ENCODE results near the gene ABCC2.
"Not testable (repeated sequence)": the region's sequence is repeated elsewhere in the genome, so short reads cannot be mapped to it uniquely, and the experiment has no call there.

Gene ABCC2

DNA sequence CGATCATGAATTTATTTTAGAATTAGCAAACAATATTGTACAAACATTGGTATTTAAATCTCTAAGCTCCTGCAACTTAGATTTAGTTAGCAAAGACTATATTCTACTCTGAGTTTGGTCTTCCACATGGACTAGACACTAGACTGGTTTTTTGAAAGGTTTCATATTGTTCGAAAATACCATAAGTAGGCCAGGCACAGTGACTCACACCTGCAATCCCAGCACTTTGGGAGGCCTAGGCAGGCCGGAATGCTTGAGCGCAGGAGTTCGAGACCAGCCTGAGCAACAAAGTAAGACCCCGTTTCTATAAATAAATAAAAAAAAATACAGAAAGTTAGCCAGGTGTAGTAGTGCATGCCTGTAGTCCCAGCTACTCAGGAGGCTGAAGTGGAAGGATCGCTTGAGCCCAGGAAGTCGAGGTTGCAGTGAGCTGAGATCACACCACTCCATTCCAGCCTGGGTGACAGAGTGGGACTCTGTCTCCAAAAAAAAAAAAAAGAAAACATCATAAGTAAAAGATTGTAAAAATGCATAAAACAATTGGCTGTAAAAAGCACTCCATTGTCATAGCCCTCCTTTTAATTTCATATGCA, 73.1 kb downstream of the ABCC2 start:
- no peak for DNase-seq

DNA sequence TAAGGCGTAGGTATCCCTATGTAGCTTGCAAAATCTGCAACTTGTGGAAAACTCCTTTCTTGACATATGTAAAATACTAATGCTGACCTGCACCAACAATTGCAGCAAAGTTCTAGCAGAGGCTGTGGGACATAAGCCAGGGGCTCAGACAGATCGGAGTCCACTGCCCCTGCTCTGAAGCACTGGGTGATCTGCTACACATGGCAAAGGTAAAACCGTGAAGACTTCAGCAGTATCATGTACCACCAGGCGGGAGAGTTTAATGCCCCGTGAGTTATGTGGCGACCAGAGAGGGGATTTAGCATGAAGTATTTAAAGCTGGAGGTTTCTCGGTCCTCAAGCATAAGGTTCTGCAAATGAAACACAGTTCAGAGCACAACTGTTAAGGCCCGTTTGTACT, 76.4 kb downstream of the ABCC2 start:
- DNase-seq: no peak

DNA sequence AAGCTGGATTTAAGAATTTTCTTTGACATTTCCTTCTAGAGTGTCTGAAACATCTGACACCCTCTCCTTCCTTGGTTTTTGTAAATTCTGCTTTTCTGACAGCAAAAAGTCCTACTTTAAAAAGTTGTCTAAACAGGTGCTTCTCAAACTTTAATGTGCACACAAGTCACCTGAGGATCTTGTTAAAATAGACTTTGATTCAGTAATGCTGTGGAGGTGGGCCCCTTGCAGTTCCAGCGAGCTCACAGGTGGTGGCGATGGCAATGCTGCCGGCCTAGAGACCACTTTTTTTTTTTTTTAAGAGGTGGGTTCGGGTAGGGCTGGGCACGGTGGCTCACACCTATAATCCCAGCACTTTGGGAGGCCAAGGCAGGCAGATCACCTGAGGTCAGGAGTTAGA, 77.1 kb downstream of the ABCC2 start:
- no peak for DNase-seq

DNA sequence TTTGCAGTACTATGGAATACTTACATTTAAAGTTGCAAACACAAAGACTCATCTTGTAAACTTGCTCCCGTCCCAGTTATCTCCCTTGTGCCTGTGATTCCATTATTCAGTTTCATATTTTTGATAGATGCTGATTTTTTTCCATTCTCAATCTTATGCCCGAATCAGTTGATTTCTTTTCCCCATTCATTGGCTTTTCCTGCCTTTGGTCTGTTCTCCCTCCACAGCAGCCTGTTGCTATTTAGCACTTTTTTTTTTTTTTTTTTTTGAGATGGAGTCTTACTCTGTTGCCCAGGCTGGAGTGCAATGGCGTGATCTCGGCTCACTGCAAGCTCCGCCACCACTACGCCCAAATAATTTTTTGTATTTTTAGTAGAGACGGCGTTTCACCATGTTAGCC, 78.0 kb downstream of the ABCC2 start:
- DNase-seq: no peak

DNA sequence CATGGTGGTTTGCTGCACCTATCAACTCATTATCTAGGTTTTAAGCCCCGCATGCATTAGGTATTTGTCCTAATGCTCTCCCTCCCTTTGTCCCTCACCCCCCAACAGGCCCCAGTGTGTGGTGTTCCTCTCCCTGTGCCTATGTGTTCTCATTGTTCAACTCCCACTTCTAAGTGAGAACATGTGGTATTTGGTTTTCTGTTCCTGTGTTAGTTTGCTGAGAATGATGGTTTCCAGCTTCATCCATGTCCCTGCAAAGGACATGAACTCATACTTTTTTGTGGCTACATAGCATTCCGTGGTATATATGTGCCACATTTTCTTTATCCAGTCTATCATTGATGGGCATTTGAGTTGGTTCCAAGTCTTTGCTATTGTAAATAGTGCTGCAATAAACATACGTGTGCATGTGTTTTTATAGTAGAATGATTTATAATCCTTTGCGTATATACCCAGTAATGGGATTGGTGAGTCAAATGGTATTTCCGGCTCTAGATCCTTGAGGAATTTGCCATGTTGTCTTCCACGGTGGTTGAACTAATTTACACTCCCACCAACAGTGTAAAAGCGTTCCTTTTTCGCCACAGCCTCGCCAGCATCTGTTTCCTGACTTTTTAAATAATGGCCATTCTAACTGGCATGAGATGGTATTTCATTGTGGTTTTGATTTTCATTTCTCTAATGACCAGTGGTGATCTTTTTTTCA, 81.2 kb downstream of the ABCC2 start:
- DNase-seq: not testable (repeated sequence)

DNA sequence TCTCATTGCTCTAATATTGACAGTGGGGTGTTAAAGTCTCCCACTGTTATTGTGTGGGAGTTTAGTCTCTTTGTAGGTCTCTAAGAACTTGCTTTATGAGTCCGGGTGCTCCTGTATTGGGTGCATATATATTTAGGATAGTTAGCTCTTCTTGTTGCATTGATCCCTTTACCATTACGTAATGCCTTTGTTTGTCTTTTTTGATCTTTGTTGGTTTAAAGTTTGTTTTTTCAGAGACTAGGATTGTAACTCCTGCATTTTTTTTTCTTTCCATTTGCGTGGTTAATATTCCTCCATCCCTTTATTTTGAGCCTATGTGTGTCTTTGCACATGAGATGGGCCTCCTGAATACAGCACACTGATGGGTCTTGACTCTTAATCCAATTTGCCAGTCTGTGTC, 84.8 kb downstream of the ABCC2 start:
- DNase-seq: not testable (repeated sequence)

DNA sequence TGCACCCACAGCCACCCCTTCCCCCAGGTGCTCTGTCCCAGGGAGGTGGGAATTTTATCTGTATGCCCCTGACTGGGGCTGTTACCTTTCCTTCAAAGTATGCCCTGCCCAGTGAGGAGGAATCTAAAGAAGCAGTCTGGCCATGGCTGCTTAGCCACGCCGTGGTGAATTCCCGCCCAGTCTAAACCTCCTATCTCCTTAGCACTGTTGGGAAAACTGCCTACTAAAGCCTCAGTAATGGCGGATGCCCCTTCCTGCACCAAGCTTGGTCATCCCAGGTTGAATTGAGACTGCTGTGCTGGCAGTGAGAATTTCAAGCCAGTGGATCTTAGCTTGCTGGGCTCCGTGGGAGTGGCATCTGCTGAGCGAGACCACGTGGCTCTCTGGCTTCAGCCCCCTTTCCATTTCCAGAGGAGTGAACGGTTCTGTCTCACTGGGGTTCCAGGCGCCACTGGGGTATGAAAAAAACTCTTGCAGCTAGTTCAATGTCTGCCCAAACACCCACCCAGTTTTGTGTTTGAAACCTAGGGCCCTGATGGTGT, 87.2 kb downstream of the ABCC2 start:
- no peak for DNase-seq

DNA sequence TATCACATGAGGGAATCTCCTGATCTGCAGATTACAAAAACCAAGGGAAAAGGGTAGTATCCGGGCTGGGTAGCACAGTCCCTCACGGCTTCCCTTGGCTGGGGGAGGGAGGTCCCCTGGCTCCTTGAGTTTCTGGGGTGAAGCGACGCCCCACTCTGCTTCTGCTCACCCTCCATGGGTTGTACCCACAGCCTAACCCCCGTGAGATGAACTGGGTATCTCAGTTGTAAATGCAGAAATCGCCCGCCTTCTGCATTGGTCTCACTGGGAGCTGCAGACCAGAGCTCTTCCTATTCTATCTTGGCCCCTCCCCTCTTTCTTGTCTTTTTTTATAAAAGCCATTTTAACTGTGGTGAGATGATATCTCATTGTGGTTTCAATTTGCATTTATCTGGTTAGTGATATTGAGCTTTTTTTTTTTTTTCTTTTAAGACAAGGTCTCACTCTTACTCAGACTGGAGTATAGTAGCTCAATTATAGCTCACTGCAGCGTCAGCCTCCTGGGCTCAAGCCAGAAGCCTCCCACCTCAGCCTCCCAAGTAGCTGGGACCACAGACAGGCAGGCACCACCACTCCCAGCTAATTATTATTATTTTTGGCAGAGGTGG, 87.8 kb downstream of the ABCC2 start:
- peak; percentile 46 for DNase-seq

DNA sequence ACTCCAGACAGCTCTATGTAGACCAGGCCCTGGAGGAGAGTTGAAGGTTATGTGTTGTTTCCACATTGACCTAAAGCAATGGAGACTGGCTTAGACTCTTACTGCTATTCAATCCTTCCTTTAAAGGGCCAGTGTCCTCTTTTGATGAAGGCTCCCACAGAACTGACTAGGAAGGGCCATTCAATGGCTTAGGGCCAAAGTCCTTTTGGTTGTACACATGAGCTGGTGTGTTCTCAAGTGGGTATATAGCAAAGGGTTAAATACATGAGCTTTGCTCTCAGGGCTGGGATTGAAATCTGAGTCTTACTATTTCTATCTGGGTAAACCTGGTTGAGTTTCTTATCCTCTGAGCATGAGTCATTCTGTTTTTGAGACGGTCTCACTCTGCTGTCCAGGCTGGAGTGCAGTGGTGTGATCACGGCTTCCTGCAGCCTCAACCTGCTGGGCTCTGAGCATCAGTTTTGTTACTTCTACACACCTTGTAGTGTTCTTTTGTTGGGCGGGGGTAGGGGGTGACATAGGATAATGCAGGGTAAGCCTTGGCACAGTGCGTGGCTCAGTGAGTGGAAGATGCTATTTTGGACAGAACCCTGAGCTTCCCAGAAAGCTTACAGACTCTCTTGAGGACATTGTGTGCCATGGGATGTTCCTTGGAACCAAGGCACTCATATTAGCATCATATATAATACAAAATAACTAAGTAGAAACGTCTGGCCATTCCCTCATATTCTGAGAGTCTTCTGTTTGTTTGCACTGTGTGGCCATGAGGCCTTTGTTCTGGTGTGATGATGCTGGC, 90.1 kb downstream of the ABCC2 start:
- DNase-seq: no peak

DNA sequence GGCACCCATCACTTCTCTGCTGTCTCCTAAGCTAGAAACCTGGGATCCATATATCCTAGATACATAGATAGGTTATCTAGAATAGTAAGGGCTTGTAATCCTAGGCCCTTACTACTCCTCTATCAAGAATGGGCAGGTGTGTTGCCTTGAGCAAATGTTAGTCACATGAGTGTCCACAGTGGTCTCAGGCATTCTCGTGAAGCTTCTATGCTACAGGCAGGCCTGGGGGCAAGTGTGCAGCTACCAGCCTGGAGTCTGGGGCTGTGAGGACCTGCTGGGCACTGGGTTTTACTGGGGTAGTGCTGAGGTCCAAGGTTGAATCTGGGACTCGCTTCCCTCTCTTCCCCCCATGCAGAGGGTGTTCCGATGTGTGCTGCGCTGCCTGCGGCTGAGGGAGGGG, 91.4 kb downstream of the ABCC2 start:
- DNase-seq: no peak

DNA sequence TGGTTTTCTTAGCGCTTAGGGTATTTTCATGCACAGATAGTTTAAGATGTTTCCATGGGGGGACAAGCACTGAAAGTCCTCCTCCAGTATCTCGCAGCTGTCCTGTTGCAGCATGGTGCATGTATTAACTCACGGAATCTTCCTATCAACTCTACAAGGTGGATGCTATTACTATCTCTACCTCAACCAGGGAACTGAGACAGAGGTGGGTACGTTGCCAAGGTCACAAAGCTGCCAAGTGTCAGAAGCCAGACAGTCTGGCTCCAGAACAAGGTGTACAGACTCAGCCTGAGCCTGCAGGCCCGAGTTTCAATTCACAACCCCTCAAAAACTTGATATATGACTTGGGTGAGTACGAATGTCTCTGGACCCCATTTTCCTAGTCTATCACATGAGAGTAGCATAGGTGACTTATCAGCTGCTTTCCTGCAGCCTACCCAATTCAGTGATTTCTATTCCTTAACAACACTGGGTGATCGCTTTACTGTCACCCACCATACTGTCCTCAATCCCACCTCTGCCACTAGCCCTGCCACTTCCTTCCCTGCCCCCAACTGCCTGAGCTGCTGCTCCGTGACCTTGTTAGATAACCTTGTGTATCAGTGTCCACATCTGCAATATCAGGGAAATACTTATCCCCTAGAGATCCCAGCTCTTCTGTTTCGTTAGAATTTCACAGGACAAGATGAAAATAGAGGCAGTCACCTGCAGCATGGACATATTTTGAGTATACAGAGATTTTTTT, 92.1 kb downstream of the ABCC2 start:
- no peak for DNase-seq

DNA sequence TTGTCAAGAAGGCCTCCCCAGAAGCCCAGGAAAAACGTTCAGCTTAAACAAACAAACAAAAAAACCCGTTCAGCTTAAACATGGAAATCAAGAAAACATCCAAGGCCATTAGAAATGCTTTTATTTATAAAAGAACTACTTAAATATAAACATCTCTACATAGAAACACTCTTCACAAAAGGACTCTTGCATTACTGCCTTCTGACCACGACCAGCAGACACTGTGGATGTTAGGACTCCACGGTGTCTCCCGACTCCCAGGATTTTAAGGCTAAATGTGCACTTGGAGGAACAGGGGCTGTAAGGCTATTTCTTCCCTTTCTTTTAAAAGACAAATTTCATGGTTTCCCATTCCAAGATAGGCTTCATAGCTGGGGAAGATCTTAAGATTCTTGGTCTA, 93.0 kb downstream of the ABCC2 start:
- no peak for DNase-seq

DNA sequence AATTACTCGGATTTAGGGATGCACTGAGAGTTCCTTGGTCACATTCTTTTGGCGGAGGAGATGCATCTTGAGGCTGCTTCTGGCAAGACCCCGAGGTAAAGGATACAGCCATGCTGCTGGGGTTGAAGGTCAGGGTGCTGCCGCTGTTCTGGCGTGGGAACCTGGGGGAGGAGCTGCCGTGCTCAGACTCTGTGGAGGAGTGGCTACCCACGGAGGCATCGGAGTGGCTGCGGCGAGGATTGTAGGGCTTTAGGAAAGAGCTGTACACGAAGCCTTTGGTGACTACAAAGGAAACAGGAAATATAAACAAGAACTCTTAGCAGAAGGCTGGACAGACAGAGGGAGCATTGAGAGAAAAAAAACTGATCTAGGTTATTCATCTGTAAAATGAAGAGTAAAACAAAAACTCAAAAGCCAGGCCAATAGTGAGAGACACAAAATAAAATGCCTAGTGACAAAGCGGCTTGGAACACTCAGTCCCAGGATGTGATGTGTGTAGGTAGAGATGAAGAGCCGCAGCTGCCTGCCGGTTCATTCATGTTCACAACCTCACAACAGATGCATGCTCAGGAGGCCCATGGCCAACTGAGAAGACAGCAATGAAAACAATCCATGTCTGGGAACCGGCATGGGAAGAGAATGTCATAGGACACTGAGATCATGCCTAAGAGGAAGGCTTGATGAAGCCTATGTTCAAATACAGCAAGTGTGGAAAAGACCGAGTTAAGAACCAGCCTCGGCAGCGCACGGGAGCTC, 97.8 kb downstream of the ABCC2 start:
- no peak for DNase-seq

DNA sequence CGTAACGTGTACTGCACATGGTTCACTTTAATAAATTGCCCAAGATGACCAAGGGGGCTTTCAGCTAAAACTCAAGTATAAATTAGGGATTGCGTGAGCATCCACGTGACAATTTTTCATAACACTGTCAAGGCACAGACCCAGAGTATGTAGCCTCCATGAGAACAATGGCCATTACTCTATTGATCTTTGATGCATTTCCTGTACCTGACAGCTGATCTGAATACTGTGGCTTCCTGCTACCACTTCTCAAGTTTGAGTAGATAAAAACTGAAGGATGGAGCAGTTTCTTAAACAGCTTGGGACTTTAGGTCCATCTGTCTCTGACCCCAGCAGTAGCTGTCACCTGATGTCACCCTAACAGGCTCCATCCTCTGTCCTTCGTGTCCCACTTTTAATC, 98.9 kb downstream of the ABCC2 start:
- no peak for DNase-seq

DNA sequence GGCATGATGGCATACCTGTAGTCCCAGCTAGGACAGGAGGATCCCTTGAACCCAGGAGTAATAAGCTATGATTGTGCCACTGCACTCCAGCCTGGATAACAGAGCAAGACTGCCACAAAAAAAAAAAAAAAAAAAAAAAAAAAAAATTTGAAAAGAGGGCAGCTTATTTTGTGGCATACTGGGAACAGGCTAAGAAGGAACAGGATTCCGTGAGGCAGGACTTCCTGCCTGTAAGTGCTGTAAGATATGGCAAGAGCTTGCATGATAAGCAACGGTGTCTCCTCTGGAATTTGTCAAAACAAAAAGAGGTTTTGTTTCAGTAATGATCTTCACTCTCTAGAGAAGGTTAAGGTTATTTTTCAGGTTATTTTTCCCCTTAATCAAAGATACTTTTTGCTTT, 101.1 kb downstream of the ABCC2 start:
- DNase-seq: no peak

DNA sequence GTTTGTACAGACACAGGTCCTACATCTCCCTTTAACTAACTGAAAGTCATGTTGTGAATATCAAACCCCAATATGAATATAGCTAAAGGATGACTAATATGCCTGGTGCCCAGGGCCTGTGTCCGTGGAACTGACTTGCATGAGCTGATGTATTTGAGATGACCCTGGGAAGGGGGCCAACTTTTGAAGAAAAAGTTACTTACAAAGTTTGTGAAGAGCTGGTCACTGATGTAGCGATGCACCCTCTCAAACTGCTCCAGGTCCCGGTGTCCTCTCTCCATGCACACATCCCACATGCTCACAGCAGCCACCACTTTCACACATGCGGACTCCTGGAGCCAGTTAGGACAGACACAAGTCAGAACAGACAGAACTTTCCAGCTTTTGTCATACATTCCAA, 106.2 kb downstream of the ABCC2 start:
- no peak for DNase-seq

DNA sequence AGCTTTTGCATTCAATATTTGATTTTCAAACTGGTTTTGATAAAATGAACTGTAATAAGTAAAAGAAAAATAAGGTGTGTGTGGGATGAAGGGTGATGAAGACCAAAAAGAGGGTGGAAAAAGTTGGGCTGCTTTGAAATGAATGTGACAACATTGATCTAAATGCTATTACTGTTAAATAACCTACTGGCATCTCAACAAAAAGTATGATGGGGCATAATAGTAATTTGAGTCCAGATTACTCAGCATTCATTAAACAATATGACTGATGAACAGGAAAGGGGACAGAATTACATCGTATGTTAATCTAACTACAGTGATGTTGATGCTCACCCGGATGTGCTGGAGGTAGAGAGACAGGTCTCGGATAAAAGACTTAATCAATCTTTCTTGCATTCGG, 112.2 kb downstream of the ABCC2 start:
- no peak for DNase-seq

DNA sequence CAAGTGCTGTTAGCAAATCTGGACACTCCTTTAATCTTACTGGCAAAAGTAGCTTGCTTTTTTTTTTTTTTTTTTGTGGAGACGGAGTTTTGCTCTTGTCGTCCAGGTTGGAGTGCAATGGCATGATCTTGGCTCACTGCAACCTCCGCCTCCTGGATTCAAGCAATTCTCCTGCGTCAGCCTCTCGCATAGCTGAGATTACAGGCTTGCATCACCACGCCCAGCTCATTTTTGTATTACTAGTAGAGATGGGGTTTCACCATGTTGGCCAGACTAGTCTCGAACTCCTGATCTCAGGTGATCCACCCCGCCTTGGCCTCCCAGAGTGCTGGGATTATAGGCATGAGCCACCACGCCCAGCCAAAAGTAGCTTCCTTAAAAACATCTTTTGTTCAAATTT, 112.6 kb downstream of the ABCC2 start:
- DNase-seq: not testable (repeated sequence)

DNA sequence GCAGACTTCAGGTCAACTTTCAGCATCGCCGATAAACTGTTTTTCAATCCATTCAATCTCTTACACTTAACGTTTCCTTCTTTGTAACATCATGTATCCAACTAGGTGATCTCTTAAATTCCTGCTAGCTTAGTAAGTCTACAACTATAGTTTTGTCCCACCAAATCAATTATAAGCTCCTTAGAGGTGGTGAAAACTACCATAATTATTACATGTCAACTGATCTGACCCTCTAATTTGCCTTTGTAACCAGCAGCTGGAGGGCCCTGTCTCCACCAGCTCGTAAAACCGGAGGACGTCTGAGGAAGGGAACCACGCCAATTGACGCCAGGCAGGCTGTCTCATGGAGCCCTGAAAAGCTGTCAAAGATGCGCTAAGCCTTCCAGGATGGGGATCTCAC, 113.4 kb downstream of the ABCC2 start:
- no peak for DNase-seq

Measured in stimulated activated naive CD4-positive, alpha-beta T cell treated with Interleukin-2 at 50 U/mL for 16 hours (primary cell).